Measurements from ENCODE around the gene KBTBD13.

Gene KBTBD13

DNA sequence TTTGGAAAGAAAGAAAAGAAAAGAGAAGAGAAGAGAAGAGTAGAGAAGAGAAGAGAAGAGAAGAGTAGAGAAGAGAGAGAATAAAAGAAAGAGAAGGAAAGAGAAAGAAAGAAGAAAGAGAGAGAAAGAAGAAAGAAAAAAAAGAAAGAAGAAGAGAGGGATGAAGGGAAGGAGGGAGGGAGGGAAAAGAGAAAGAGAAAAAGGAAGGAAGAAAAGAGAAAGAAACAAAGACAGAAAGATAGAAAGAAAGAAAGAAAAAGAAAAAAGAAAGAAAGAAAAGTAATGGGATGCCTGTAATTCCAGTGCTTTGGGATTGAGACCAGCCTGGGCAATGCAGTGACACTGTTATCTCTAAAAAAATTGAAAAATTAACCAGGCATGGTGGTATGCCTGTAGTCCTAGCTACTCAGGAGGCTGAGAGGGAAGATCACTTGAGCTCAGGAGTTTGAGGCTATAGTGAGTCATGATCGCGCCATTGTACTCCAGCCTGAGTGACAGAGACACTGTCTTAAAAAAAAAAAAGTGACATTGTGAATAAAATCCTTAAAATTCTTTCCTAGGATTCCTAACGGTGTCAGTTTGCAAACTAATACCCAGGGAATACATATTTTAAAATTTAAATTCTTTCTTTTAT, 10.4 kb upstream of the KBTBD13 start:
- DNase-seq (ENCODE audit: extremely low read depth, low read depth) = no peak
- TF ChIP-seq, protein P1, sequence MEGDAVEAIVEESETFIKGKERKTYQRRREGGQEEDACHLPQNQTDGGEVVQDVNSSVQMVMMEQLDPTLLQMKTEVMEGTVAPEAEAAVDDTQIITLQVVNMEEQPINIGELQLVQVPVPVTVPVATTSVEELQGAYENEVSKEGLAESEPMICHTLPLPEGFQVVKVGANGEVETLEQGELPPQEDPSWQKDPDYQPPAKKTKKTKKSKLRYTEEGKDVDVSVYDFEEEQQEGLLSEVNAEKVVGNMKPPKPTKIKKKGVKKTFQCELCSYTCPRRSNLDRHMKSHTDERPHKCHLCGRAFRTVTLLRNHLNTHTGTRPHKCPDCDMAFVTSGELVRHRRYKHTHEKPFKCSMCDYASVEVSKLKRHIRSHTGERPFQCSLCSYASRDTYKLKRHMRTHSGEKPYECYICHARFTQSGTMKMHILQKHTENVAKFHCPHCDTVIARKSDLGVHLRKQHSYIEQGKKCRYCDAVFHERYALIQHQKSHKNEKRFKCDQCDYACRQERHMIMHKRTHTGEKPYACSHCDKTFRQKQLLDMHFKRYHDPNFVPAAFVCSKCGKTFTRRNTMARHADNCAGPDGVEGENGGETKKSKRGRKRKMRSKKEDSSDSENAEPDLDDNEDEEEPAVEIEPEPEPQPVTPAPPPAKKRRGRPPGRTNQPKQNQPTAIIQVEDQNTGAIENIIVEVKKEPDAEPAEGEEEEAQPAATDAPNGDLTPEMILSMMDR (IDR thresholded peaks at IDR 0.05; ENCODE audit: low read depth, low read length) = no peak

- DNase-seq (ENCODE audit: extremely low read depth, low read depth) = no peak
- TF ChIP-seq, protein P1 (IDR thresholded peaks at IDR 0.05; ENCODE audit: low read depth, low read length) = no peak
Measured at GRCh38 chr15:65066635-65067316, 9.8 kb upstream of the KBTBD13 start.

GRCh38 chr15:65067317-65067644, 9.3 kb upstream of the KBTBD13 start:
- TF ChIP-seq, protein P1 (IDR thresholded peaks at IDR 0.05; ENCODE audit: low read depth, low read length) = no peak
- no peak for DNase-seq (ENCODE audit: extremely low read depth, low read depth)

DNA sequence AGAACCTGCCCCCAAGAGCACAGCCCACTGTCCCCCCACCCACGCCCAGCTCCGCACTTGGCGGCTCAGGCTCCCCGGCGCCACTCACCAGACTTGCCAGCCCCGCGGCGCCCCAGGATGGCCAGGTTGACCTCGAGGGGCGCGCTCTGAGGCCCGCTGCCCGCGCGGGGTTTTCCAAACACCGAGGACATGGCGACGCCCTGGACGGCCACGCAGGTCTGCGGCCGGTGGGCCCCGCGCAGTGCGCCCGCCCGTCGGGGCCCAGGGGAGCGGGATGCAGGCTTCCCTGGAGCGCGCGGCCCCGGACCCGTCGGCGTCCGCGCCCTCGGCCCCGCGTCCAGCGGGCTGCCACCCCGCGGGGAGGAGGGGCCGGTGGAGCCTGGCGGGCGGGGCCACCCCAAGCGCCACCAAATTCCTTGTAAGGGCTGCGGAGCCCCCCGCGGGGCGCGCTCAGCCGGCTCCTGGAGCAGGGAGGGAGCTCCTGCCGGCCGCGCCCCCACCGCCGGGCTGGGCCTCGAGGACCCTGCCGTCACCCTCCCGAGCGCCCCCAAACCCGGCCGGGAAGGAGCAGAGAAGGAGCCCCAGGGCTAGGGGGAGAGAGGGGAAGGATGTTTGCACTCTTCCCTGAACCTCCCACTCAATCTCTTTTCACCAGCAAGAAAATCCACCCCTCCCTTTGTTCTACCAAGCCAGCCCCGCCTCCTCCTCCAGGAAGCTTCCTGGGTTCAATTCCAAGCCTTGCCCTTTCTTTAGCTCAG, 8.7 kb upstream of the KBTBD13 start, which contains the start of gene RASL12:
Gene RASL12 (minus strand): TSS at position 347 of the 758 bp plus-strand sequence. CDS start 156 bp downstream, at position 191.
- DNase-seq (ENCODE audit: extremely low read depth, low read depth) = no peak
- TF ChIP-seq, protein P1 (IDR thresholded peaks at IDR 0.05; ENCODE audit: low read depth, low read length) = no peak

GRCh38 chr15:65068403-65068788, 8.2 kb upstream of the KBTBD13 start:
- TF ChIP-seq, protein P1 (IDR thresholded peaks at IDR 0.05; ENCODE audit: low read depth, low read length) = no peak
- DNase-seq (ENCODE audit: extremely low read depth, low read depth) = peak; percentile 51

DNA sequence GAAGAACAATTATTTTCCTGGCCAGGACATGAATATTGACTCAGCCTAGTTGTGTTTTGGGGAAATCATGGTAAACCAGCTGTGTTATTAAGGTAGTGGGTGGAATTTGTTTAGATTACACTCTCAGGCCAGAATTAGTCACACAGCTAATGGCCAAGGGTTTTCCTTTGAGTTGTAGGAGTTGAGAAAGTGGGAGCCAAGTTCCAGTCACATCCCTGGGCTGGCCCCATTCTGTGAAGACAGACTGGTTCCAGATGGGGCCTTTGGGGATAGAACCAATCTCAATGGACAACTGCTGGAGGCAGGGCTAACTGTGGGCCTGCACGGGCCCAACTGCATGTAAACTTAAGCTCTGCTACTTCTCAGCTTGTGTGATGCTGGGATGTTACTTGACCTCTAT, 7.4 kb upstream of the KBTBD13 start:
- TF ChIP-seq, protein P1 (IDR thresholded peaks at IDR 0.05; ENCODE audit: low read depth, low read length) = no peak
- DNase-seq (ENCODE audit: extremely low read depth, low read depth) = peak; percentile 96

Data from AG09319 (cell line).